Measurements from ENCODE around the gene MORN2. TPM values are rescaled to one million over a fixed set of nuclear protein-coding genes. Genes with fewer than 3 reads are reported as not detected.

Gene MORN2
- polyA plus RNA-seq, 1 donor from 2014 or later = 116 TPM

DNA sequence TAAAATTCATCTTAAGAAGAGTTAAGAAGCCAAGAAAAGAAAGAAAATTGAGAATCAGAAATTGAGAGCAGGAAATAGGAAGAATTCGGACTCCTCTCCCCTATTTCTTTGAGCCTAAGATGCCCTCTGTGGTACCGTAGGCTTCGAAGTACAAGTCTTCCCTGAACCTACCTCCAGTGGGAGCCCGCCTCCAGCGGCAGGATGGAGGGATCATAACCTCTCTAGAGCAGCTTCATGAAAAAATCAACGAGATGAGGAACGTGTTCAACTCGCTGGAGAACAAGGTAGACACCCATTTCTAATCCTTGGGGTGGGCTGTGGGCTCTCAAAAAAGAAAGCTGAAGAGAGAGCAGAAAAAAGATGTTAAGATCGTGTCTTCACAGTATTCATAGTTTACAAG, 50.2 kb downstream of the MORN2 start:
- Histone ChIP-seq H3K9ac (ENCODE audit: low read length) (no peak overlapping the region), H3K9me3 (ENCODE audit: low read length) (no peaks in the 10 kb centered on the region), H3K27ac (ENCODE audit: low read length) (no peak overlapping the region), H3K9me2 (ENCODE audit: insufficient read depth, low read length) (no peaks in the 10 kb centered on the region), H2AFZ (ENCODE audit: low read depth, low read length) (no peak overlapping the region), H4K20me1 (ENCODE audit: insufficient read depth) (no peaks in the 10 kb centered on the region), H3K27me3 (ENCODE audit: insufficient read depth, low read depth, low read length) (no peaks in the 10 kb centered on the region), H3K4me3 (ENCODE audit: low read length) (no peak overlapping the region), H3F3A (ENCODE audit: insufficient read depth, low read length, poor library complexity, severe bottlenecking) (no peaks in the 10 kb centered on the region), H3K4me2 (ENCODE audit: low read length) (no peak overlapping the region), H3K36me3 (ENCODE audit: insufficient read depth, low read length) (no peaks in the 10 kb centered on the region), H3K79me2 (replicated peaks; ENCODE audit: insufficient read depth, low read length) (no peaks in the 10 kb centered on the region)
- TF ChIP-seq MXI1 (conservative IDR thresholded peaks at IDR 0.05; ENCODE audit: poor library complexity, severe bottlenecking) (no peak), EP300 (conservative IDR thresholded peaks at IDR 0.05; ENCODE audit: poor library complexity, severe bottlenecking) (no peak), POLR2AphosphoS5 (IDR thresholded peaks at IDR 0.05) (no peak), TAF1 (IDR thresholded peaks at IDR 0.05; ENCODE audit: low read depth) (no peak), EZH2 (IDR thresholded peaks at IDR 0.05; ENCODE audit: borderline replicate concordance, insufficient read depth, low read length, poor library complexity, severe bottlenecking) (no peak), SMC3 (conservative IDR thresholded peaks at IDR 0.05; ENCODE audit: poor library complexity) (no peak), RAD21 (conservative IDR thresholded peaks at IDR 0.05) (no peak)
- TF ChIP-seq, protein P1, sequence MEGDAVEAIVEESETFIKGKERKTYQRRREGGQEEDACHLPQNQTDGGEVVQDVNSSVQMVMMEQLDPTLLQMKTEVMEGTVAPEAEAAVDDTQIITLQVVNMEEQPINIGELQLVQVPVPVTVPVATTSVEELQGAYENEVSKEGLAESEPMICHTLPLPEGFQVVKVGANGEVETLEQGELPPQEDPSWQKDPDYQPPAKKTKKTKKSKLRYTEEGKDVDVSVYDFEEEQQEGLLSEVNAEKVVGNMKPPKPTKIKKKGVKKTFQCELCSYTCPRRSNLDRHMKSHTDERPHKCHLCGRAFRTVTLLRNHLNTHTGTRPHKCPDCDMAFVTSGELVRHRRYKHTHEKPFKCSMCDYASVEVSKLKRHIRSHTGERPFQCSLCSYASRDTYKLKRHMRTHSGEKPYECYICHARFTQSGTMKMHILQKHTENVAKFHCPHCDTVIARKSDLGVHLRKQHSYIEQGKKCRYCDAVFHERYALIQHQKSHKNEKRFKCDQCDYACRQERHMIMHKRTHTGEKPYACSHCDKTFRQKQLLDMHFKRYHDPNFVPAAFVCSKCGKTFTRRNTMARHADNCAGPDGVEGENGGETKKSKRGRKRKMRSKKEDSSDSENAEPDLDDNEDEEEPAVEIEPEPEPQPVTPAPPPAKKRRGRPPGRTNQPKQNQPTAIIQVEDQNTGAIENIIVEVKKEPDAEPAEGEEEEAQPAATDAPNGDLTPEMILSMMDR (IDR thresholded peaks at IDR 0.05; ENCODE audit: poor library complexity, severe bottlenecking) = no peak
- TF ChIP-seq, protein P2, sequence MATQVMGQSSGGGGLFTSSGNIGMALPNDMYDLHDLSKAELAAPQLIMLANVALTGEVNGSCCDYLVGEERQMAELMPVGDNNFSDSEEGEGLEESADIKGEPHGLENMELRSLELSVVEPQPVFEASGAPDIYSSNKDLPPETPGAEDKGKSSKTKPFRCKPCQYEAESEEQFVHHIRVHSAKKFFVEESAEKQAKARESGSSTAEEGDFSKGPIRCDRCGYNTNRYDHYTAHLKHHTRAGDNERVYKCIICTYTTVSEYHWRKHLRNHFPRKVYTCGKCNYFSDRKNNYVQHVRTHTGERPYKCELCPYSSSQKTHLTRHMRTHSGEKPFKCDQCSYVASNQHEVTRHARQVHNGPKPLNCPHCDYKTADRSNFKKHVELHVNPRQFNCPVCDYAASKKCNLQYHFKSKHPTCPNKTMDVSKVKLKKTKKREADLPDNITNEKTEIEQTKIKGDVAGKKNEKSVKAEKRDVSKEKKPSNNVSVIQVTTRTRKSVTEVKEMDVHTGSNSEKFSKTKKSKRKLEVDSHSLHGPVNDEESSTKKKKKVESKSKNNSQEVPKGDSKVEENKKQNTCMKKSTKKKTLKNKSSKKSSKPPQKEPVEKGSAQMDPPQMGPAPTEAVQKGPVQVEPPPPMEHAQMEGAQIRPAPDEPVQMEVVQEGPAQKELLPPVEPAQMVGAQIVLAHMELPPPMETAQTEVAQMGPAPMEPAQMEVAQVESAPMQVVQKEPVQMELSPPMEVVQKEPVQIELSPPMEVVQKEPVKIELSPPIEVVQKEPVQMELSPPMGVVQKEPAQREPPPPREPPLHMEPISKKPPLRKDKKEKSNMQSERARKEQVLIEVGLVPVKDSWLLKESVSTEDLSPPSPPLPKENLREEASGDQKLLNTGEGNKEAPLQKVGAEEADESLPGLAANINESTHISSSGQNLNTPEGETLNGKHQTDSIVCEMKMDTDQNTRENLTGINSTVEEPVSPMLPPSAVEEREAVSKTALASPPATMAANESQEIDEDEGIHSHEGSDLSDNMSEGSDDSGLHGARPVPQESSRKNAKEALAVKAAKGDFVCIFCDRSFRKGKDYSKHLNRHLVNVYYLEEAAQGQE (IDR thresholded peaks at IDR 0.05; ENCODE audit: borderline replicate concordance) = no peak

DNA sequence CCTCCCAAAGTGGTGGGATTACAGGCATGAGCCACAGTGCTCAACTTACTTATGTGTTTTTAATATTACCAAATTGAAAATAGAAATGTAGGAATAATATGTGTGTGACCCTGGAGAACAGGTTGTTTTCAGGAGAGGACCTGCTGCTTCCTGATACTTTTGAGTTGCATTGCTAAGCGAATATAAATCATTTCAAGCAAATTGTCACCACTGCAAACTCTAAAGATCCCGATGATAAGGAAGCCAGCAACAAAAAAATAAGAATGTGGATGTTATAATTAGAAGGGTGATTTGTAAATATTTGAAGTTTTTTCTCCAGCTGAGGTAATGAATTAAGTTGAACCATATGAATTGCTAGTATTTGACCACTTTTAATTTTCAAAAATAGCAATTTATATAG, 54.8 kb downstream of the MORN2 start:
- Histone ChIP-seq H3K27me3 (ENCODE audit: insufficient read depth, low read depth, low read length) (no peaks in the 10 kb centered on the region), H2AFZ (ENCODE audit: low read depth, low read length) (no peak overlapping the region), H3K9me2 (ENCODE audit: insufficient read depth, low read length) (no peaks in the 10 kb centered on the region), H3K4me2 (ENCODE audit: low read length) (no peak overlapping the region), H3K36me3 (ENCODE audit: insufficient read depth, low read length) (no peaks in the 10 kb centered on the region), H3K9me3 (ENCODE audit: low read length) (no peaks in the 10 kb centered on the region), H3K79me2 (replicated peaks; ENCODE audit: insufficient read depth, low read length) (no peaks in the 10 kb centered on the region), H3K27ac (ENCODE audit: low read length) (no peak overlapping the region), H3F3A (ENCODE audit: insufficient read depth, low read length, poor library complexity, severe bottlenecking) (no peaks in the 10 kb centered on the region), H3K4me3 (ENCODE audit: low read length) (no peak overlapping the region), H4K20me1 (ENCODE audit: insufficient read depth) (no peaks in the 10 kb centered on the region), H3K9ac (ENCODE audit: low read length) (no peak overlapping the region)
- TF ChIP-seq MXI1 (conservative IDR thresholded peaks at IDR 0.05; ENCODE audit: poor library complexity, severe bottlenecking) (no peak), EP300 (conservative IDR thresholded peaks at IDR 0.05; ENCODE audit: poor library complexity, severe bottlenecking) (no peak), POLR2AphosphoS5 (IDR thresholded peaks at IDR 0.05) (no peak), TAF1 (IDR thresholded peaks at IDR 0.05; ENCODE audit: low read depth) (no peak), RAD21 (conservative IDR thresholded peaks at IDR 0.05) (no peak), SMC3 (conservative IDR thresholded peaks at IDR 0.05; ENCODE audit: poor library complexity) (no peak), EZH2 (IDR thresholded peaks at IDR 0.05; ENCODE audit: borderline replicate concordance, insufficient read depth, low read length, poor library complexity, severe bottlenecking) (no peak)
- TF ChIP-seq, protein P2 (IDR thresholded peaks at IDR 0.05; ENCODE audit: borderline replicate concordance) = no peak
- TF ChIP-seq, protein P1 (IDR thresholded peaks at IDR 0.05; ENCODE audit: poor library complexity, severe bottlenecking) = no peak
